ENCODE data around the gene ZNF682. TPM values are rescaled to one million over a fixed set of nuclear protein-coding genes. Genes with fewer than 3 reads are reported as not detected.
"Not testable (repeated sequence)": the region's sequence is repeated elsewhere in the genome, so short reads cannot be mapped to it uniquely, and the experiment has no call there.

Gene ZNF682
- total RNA-seq, 4 donors from 2014 or later, result 3.1 to 11.6 (median 6.4) TPM

DNA sequence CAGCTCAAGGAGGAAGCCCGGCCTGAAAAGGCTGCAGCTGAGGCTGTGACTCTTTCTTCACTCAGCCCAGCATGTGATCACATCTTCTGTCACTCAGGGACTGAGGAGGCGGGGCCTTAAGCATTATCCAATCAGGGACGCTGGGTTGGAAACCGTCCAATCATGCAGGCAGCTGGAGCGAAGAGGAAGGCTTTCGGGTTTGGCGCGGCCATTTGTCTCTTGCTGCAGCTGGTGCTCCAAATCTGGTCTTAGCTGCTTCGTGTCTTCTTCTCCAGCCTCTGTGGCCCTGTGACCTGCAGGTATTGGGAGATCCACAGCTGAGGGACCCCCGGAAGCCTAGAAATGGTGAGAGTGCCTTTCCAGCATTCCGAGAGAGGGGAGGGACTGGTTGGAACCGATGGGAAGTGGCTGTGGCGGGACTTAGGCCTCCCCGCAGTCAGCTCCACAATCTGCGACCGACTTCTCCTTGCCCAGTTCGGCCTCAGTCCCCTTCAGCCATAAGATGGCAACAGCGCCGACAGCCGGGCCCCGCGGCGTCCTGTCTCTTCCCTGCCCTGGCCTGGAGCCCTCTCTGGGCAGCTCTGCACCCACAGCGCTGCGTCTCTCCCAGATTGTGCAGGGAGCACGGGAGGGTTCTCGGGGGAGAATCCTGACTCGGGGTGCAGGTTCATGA lies 38.6 kb upstream of the ZNF682 start, which contains the start of gene ZNF90:
Gene ZNF90, plus strand, starts transcription at position 210 of the 673 bp plus-strand sequence. Its CDS starts 133 bp downstream, at position 343.
- TF ChIP-seq POLR2A (IDR thresholded peaks at IDR 0.05) (no peak), EP300 (IDR thresholded peaks at IDR 0.05) (no peak), POLR2AphosphoS5 (IDR thresholded peaks at IDR 0.05) (no peak)
- TF ChIP-seq, protein P1, sequence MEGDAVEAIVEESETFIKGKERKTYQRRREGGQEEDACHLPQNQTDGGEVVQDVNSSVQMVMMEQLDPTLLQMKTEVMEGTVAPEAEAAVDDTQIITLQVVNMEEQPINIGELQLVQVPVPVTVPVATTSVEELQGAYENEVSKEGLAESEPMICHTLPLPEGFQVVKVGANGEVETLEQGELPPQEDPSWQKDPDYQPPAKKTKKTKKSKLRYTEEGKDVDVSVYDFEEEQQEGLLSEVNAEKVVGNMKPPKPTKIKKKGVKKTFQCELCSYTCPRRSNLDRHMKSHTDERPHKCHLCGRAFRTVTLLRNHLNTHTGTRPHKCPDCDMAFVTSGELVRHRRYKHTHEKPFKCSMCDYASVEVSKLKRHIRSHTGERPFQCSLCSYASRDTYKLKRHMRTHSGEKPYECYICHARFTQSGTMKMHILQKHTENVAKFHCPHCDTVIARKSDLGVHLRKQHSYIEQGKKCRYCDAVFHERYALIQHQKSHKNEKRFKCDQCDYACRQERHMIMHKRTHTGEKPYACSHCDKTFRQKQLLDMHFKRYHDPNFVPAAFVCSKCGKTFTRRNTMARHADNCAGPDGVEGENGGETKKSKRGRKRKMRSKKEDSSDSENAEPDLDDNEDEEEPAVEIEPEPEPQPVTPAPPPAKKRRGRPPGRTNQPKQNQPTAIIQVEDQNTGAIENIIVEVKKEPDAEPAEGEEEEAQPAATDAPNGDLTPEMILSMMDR (IDR thresholded peaks at IDR 0.05), result no peak
- Histone ChIP-seq H3K9me3 (no peaks in the 10 kb centered on the region), H3K27me3 (no peaks in the 10 kb centered on the region), H3K4me3 (peak within 1 kb of the TSS; percentile 63), H3K4me1 (peaks cover 15% of the 10 kb centered on the region), H3K27ac (peak within 1 kb of the TSS; percentile 43), H3K36me3 (no peaks in the 10 kb centered on the region)
- 1% methylated on average over 15 of the region's 28 CpGs for WGBS
- peak; percentile 97 to 98 for DNase-seq (ENCODE audit: low spot score in 2 of 2)

DNA sequence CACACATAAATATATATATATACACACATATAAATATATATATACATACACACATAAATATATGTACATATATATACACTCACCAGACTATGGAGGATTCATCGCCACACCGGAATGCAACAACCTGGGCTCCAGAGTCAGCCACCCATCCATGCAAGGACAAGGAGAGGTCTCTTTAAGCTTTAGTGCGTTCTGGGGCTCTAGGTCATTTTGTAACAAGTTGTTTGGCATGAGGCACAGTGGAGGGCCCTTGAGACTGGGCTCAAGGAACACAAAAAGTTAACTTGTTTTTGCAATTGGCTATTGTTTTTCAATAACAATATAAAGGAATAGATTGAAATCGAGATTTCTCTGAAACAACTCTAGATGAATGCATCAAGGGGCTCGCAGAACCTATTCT lies 33.6 kb upstream of the ZNF682 start:
- TF ChIP-seq POLR2AphosphoS5 (IDR thresholded peaks at IDR 0.05), result no peak
- TF ChIP-seq, protein P1 (IDR thresholded peaks at IDR 0.05), result no peak
- TF ChIP-seq POLR2A (IDR thresholded peaks at IDR 0.05), result no peak
- no peak for TF ChIP-seq EP300 (IDR thresholded peaks at IDR 0.05)
- Histone ChIP-seq H3K36me3 (no peaks in the 10 kb centered on the region), H3K4me3 (no peak overlapping the region), H3K4me1 (no peaks in the 10 kb centered on the region), H3K27ac (no peak overlapping the region), H3K27me3 (peaks cover 6% of the 10 kb centered on the region), H3K9me3 (no peaks in the 10 kb centered on the region)
- WGBS, result 81% methylated on average over 5 of the region's 5 CpGs
- no peak for DNase-seq (ENCODE audit: low spot score in 2 of 2)

DNA sequence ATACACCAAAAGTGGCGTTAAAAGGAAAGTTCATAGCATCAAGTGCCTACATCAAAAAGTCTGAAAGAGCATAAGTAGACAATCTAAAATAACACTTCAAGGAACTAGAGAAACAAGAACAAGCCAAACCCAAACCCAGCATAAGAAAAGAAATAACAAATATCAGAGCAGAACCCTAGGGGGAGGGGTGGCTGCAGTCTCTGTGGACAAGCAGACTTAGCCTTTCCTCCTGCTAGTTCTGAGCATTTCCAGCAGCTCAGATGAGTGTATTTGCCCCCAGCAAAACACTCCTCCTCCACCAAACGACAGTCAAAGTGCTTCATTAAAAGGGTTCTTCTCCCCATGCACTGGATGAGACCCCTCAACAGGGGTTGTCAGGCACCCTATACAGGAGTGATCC lies 31.4 kb upstream of the ZNF682 start:
- no peak overlapping the region for H3K27ac ChIP-seq
- WGBS, result 60% methylated on average over 2 of the region's 2 CpGs
- no peak for DNase-seq (ENCODE audit: low spot score in 2 of 2)
- no peak for TF ChIP-seq POLR2AphosphoS5 (IDR thresholded peaks at IDR 0.05)
- TF ChIP-seq, protein P1 (IDR thresholded peaks at IDR 0.05), result no peak
- no peak for TF ChIP-seq EP300 (IDR thresholded peaks at IDR 0.05)
- TF ChIP-seq POLR2A (IDR thresholded peaks at IDR 0.05), result no peak
- H3K4me3 ChIP-seq, result no peak overlapping the region
- H3K36me3 ChIP-seq, result no peaks in the 10 kb centered on the region
- peaks cover 14% of the 10 kb centered on the region for H3K27me3 ChIP-seq
- no peaks in the 10 kb centered on the region for H3K9me3 ChIP-seq
- no peaks in the 10 kb centered on the region for H3K4me1 ChIP-seq

DNA sequence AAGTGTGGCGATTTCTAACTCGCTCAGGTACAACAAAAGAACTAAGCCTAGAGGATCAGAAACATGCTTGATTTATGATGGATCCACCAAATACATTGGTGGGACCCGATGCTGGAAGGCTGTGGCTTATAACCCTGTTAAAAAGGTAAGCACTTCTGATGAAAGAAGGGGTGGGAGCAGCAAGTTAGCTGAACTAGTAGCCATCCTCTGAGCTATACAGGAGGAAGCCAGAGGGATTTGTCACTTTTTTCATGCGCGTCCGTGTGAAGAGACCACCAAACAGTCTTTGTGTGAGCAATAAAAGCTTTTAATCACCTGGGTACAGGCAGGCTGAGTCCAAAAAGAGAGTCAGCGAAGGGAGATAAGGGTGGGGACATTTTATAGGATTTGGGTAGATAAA lies 29.3 kb upstream of the ZNF682 start:
- H3K27ac ChIP-seq; DNase-seq (ENCODE audit: low spot score in 2 of 2); H3K4me1 ChIP-seq; H3K9me3 ChIP-seq; H3K36me3 ChIP-seq; H3K4me3 ChIP-seq: not testable (repeated sequence)
- H3K27me3 ChIP-seq, result peaks cover 14% of the 10 kb centered on the region
- WGBS, result 34% methylated on average over 7 of the region's 7 CpGs

DNA sequence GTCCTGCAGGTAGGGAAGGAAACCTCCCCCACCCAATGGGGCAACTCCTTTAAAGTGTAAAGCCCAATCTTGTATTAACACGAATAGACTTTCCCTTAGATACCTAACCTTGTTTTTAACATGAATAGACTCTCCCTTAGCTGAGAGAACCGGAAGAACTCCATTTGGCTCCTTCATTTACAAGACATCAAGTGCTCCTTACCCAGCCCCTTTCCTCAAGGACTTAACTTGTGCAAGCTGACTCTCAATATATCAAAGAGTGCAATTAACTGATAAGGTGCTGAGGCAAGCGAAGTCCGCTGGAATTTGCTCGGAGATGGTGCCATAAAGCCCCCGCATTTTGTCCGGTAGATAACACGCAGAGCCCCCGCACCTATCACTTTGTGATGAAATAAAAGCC lies 28.6 kb upstream of the ZNF682 start:
- Histone ChIP-seq H3K27ac (no peak overlapping the region), H3K9me3 (no peaks in the 10 kb centered on the region), H3K4me1 (no peaks in the 10 kb centered on the region), H3K4me3 (no peak overlapping the region), H3K27me3 (peaks cover 14% of the 10 kb centered on the region), H3K36me3 (no peaks in the 10 kb centered on the region)
- 11% methylated on average over 9 of the region's 9 CpGs for WGBS
- no peak for DNase-seq (ENCODE audit: low spot score in 2 of 2)
- TF ChIP-seq POLR2AphosphoS5 (IDR thresholded peaks at IDR 0.05), result no peak
- TF ChIP-seq, protein P1 (IDR thresholded peaks at IDR 0.05), result no peak
- TF ChIP-seq EP300 (IDR thresholded peaks at IDR 0.05), result no peak
- no peak for TF ChIP-seq POLR2A (IDR thresholded peaks at IDR 0.05)

All from suprapubic skin (tissue), 4 donors.